Astrocyte of the spinal cord (primary cell): ENCODE data around the gene KLHL26.
A peak's percentile ranks its signal among the peaks of the same experiment; 100 is the strongest.
"Not testable (repeated sequence)": the region's sequence is repeated elsewhere in the genome, so short reads cannot be mapped to it uniquely, and the experiment has no call there.

Experiments
- DNase-seq: peaks from one replicate; pipeline ENCODE4 v3.0.0; 2011; ENCODE audit warnings: low read depth, low spot score
- H3K4me3 ChIP-seq: 2 replicates; pipeline ENCODE4 v1.5.1; 2011; ENCODE audit warnings: low read depth, mild to moderate bottlenecking, low read length, moderate library complexity
- CTCF ChIP-seq: IDR thresholded peaks from 2 replicates; pipeline ENCODE4 v1.5.1; 2012; ENCODE audit warnings: low read depth, mild to moderate bottlenecking, low read length, inconsistent platforms
- in situ Hi-C: cut with HindIII; loops from 2 replicates; pipeline ENCODE4 v1.10.0; 2017; ENCODE audit warnings: low sequenced_read_pairs

The KLHL26 gene

DNA sequence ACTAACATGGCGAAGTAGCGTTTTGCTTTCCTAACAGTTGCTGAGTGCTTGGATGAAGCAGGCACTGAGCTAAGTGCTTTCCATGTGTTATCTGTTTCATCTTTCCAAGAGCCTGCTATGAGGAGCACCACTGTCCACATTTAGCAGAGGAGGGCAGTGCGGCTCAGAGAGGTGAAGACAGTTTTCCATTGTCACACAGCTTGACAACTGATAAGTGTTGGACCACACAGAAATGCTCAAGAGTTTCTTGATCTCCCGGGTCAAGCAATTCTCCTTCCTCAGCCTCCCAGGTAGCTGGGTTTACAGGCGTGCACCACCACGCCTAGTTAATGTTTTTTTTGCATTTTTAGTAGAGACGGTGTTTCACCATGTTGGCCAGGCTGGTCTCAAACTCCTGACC lies 39.9 kb downstream of the KLHL26 start:
- in situ Hi-C loops: no loop called here
- H3K4me3 ChIP-seq: no peak overlapping the region
- no peak for DNase-seq
- TF ChIP-seq CTCF: no peak

GRCh38 chr19:18677156-18677555 lies 40.3 kb downstream of the KLHL26 start:
- no peak for DNase-seq
- no peak for TF ChIP-seq CTCF
- H3K4me3 ChIP-seq: no peak overlapping the region
- in situ Hi-C loops: no loop called here

- in situ Hi-C loops, H3K4me3 ChIP-seq, DNase-seq: not testable (repeated sequence)
Observed at GRCh38 chr19:18680148-18680547, 43.3 kb downstream of the KLHL26 start.

GRCh38 chr19:18682807-18683108 lies 45.9 kb downstream of the KLHL26 start:
- DNase-seq: no peak
- in situ Hi-C loops: no loop called here
- no peak for TF ChIP-seq CTCF
- H3K4me3 ChIP-seq: peak overlapping the region; percentile 55

GRCh38 chr19:18683109-18683957 lies 46.5 kb downstream of the KLHL26 start, which contains the start of gene CRTC1:
Gene CRTC1, plus strand, starts transcription at chr19:18683680. Its CDS starts 23 bp downstream, at chr19:18683703.
- H3K4me3 ChIP-seq: peak within 1 kb of the TSS; percentile 60
- peak; percentile 85 for DNase-seq
- TF ChIP-seq CTCF: no peak
- in situ Hi-C loops: no loop called here

DNA sequence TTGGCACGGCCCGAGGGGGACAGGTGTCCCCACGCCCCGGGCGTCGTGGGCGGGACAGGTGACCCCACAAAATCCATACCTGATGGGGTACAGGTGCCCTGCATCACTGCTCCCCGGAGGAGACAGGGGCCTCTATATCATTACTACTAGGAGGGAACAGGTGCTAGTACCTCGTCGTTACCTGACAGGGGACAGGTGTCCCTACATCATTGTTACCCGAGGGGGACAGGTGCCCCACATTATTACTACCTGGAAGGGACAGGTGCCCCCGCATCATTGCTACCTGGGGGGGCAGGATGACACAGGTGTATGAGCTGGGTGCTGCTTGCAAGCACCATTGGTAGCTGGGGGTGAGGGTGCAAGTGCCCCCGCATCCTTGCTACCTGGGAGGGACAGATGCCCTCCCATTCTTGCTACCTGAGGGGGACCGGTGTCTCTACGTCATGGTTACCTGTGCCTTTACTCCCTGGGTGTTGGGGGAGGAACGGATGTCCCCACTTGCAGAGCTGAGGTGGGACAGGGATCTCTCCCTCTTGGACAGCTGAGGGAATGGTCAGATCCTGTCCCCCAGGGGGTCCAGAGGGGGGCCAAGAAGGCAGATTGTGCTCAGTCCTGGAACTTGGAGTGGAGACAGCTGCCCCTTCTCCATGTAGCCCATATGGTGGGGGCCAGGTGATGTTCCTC lies 47.3 kb downstream of the KLHL26 start:
- in situ Hi-C loops: no loop called here
- peak overlapping the region; percentile 60 for H3K4me3 ChIP-seq
- DNase-seq: no peak
- TF ChIP-seq CTCF: no peak

GRCh38 chr19:18684642-18684993 lies 47.8 kb downstream of the KLHL26 start:
- no peak for DNase-seq
- in situ Hi-C loops: no loop called here
- no peak for TF ChIP-seq CTCF
- no peak overlapping the region for H3K4me3 ChIP-seq
